HG03571 (cell line): ENCODE data around the gene TIGD3.

ENCODE experiments used
- ATAC-seq: cut with Tn5 transposase; IDR thresholded peaks from one replicate; pipeline ENCODE4 v1.9.1; 2021; ENCODE audit not compliant: unreplicated experiment

The TIGD3 gene

DNA sequence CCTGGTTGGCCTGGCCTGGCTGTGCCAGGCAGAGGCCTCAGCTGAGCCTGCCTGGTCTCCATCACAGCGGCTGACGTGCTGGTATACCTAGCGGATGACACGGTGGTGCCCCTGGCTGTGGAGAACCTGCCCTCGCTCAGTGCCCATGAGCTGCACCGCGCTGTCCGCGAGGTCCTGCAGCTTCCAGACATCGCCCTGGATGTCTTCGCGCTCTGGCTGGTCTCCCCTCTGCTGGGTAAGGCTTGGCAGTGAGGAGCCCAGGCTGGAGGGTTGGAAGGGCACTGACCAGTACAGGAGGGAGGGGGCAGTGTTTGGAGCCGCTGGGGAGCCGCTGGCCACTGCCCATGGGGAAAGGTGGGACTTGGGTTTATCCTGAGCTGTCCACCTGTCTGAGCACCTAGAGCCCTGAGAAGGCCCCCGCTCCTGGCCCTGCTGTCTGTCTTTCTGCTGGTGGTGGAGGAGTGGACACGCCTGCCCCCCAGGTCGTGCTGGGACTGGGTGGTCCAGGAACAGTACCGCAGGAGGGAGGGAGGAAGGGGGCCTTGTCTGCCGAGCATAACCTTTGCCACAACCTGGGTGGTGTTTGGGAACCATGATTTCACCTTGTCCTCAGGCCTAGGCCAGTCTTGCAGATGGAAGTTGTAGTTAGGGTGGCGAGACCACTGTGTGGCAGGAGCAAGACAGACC, 34.9 kb downstream of the TIGD3 start:
- no peak for ATAC-seq

DNA sequence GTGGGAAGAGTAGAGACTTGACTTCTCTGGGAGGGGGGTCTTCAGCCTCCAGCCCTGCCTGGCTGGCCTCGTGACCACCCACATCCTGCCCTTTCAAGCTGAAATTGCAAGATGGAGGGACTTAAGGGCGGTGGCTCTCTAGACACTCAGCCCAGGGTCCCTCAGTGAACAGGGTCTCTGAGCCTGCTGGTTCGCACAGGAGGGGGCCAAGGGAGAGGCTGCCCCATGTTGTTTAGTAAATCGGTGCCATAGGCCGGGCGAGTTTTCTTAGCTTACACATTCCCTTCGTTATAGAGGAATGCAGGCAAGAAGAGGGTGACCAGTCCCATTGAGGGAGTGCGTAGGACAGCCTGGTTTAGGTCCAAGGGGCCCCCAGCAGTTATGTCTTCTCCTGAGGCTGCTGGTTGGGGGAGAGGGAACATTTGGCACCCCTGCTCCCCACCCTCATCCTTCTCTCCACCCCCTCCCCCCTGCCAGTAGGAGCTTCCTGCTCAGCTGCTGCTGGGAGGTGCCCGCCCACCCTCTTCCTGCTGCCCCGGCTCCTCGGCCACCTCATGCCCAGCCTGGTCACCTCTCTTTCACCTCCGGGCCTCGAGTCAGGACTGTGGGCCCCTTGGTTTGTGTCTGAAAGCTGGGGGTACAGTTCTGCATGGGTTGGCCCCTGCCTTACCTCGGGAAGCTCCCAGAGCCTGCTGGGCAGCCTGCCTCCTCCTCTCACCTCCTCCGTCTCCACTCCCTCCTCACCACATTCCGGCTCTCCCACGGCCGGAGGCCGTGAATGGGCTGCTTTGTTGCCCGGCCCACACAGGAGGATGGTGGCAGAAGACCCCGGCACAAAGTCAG, 35.8 kb downstream of the TIGD3 start:
- ATAC-seq, result no peak

DNA sequence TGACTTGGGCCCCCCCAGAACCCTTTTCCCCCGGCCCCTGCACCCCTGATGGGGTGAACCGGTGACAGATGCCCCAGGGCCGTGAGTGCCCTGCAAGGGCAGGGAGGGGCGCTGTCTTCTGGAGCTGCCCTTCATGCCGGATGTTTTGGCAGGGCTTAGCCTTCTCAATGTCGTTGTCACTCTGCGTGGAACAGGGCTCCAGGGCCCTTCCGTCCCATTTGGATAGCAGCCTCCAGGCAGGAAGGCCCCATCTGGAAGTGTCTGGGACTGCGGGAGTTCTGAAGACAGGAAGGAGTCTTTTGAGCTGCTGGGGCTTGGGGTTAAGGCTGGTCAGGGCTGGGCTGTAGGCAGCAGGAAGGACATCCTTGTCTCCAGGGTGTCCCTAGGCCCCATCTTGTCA, 36.4 kb downstream of the TIGD3 start:
- ATAC-seq, result no peak

DNA sequence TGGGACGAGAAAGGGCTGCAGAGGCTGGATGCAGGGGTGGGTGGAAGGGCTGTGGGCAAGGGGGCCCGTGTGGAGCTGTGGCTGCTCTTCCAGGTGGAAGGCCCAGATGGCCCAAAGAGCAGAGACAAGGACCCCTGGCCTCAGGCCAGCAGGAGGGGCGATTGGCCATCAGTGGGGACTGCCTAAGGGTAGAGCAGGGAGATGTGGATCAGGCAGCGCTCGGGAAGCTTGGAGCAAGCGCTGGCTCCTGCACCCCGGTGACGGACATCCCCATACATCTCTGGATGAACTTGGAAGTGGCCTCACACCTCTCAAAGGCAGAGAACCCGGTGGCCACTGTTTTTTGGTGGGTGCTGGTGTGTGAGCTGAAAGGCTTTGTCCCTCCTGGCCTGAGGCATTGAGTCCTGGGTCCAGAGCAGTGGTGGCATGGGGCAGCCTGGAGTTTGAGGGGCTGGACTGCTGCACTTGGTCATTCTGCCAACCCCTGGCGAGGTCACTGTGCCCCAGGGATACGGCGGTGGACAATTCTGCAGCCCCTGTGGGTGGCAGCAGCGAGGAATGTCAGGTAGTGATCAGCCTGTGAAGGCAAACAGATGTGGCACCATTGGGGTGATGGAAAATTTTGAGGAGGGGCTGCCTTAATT, 37.8 kb downstream of the TIGD3 start:
- ATAC-seq, result no peak

DNA sequence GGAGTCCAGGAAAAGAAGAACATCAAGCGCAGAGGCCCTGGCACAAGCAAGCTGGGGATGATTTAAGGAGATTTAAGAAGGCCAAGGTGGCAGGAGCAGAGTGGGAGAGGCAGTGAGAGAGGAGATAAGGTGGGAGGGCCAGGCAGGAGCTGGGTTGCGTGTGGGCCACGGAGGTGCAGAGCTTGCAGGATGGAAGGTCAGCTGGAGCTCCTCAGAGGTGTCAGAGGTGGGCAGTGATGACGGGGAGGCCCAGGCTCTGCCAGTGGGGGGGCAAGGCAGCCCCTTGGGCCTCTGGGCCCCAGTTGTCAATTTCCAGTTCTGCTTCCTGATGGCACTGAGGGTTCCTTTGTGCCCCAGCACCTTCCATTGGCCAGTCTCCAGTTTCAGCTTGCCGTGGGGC, 38.3 kb downstream of the TIGD3 start:
- ATAC-seq, result no peak

DNA sequence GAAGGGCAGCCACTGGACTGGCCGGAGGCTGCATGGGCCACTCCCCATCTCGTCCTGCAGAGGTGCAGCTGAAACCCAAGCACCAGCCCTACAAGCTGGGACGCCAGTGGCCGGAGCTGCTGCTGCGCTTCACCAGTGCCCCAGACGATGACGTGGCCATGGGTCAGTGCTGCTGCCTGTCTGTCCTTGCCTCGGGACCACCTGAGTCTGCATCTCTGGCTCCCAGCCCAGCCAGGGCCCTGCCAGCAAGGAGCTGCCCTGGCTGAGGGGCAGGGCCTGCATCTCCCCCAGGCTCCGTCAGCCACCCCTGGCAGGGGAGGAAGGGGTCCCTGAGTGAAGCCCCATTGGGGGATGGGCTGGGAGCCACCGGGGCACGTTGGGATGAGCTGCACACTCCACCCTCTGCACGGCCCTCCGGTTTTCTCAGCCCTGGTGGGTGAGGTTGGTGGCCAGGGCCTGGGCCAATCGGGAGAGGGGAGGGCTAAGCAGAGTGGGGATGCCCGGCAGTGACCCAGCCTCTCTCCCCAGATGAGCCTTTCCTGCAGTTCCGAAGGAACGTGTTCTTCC, 39.0 kb downstream of the TIGD3 start:
- no peak for ATAC-seq

DNA sequence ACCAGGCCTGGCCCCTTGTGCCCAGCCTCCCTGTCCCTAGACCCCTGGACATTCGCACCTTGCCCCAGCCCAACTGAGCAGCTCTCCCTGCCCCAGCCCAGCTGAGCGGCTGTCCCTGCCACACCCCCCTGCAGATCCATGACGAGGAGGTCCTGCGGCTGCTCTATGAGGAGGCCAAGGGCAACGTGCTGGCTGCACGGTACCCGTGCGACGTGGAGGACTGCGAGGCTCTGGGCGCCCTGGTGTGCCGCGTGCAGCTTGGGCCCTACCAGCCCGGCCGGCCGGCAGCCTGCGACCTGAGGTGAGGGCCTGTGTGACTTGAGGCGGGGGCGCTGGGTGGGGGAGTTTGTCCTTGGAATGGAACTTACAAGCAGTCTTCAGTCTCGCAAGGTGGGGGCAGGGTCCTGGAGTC, 39.6 kb downstream of the TIGD3 start:
- ATAC-seq, result no peak

DNA sequence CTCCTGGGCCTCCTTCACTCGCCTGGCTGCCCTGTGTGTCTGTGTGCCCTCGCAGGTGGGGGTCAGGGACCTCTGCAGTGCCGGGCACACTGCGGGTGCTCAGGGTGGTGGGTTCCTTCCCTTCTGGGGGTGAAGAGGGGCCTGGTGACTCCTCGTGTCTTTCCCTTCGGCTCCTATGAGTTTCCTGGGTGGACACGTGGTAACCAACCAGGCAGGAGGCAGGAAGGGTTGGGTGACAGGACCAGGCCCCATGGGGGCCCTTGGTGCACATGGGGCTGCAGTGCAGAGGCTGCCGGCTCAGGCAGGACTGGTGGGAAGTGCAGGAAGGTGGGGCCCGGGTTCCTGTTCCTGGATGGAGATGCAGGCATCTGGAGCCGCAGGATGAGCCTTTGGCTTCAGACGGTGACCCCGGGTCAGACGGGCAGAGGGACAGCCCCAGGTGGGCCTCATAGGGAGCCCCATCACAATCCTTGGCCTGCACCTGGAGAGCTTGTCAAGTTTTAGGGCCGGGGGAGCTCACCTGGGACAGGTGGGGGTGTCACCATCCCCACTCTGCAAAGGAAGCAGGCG, 41.5 kb downstream of the TIGD3 start:
- no peak for ATAC-seq

DNA sequence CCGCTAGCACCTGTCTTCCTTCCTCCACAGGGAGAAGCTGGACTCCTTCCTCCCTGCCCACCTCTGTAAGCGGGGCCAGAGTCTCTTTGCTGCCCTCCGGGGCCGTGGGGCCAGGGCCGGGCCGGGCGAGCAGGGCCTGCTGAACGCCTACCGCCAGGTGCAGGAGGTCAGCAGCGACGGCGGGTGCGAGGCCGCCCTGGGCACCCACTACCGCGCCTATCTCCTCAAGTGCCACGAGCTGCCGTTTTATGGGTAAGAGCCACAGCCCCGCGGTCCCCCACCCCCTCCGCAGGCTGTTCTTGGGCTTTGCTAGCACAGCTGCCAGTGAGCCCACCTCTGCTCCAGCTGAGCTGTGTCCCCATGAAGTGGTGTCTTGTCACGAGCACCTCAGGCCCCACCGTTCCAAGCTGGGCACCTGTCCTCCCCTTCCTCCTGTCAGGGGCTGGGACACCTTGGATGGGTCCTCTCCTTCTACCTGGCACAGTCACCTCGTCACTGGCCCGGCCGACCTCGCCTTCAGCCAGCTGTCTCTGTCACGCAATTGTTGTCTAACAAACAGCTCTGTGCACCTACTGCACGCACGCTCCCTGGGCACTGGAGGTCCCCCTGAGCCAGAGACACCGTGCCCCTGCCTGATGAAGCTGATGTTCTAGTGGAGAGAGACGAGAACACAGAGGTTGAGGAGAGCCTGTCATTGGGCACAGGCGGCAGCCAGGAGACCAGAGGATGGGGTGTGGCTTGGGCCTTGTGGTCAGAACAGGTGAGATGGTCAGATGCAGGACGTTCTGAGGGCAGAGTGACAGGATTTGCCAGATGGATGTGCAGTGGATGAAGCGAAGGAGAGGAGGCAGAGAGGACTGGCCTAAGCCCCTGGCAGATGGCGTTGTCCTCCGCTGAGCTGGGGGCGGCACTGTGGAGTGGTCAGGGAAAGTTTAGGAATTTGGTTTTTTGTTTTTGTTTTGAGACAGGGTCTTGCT, 42.5 kb downstream of the TIGD3 start:
- no peak for ATAC-seq

DNA sequence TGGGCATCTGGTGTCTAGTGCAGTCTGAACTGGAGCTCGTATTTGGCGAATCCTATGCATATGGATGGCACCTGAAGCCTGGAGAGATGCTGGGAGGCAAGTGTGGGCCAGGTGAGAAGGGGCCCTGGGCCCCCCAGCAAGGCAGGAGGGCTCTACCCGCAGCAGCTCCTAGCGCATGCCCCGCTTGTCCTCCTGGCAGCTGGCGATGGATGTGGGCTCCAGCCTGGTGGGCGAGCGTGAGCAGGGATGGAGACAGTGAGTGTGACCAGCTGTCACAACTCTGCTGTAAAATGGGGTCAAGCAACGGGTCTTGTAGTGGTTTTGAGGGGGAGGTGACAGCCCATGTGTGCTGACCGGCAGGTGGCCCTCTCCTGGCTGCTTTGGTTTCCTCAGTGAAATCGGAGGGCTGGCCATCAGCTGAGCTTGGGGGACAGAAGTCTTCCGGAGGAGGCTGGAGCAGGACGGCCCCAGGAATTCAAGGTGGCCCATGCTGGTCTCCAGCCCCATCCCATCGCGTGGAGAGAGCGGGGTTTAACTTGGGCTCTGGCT, 43.9 kb downstream of the TIGD3 start:
- ATAC-seq, result no peak

DNA sequence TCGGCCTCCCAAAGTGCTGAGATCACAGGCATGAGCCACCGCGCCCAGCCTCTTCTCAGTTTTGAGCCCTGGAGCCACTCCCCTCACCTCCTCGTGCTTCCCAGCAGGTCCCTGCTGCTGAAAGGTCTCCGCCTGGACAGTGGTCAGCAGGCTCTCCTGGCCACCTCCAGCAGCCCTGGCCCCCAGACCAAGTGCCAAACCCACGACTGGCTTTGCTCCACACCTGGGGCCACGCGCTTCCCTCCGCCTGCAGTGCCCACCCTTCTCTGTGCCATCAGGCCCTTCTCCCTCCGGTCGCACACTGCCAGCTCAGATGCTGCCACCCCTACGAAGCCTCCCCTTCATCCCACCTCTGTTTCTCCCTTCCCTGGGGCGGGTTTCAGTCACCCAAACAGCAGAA, 44.7 kb downstream of the TIGD3 start:
- ATAC-seq, result no peak

DNA sequence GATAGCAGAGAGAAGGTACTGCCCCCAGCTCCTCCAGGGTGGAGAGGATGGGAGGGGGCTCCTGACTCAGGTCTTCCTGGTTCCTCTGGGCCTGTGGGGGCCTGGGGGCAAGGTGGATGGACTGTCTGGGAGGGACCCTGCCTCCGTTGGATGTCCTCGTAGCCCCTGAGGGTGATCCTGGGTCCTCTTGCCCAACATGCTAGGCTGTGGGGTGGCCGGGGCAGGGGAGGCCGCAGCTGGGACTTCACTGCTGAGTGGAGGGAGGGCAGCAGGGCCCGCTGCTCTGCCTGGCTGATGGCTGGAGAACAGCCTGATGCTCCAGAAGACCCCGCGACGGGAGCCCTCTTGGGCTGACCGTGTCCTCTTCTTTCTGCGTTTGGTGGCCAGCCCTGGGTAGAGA, 45.3 kb downstream of the TIGD3 start:
- ATAC-seq, result no peak

DNA sequence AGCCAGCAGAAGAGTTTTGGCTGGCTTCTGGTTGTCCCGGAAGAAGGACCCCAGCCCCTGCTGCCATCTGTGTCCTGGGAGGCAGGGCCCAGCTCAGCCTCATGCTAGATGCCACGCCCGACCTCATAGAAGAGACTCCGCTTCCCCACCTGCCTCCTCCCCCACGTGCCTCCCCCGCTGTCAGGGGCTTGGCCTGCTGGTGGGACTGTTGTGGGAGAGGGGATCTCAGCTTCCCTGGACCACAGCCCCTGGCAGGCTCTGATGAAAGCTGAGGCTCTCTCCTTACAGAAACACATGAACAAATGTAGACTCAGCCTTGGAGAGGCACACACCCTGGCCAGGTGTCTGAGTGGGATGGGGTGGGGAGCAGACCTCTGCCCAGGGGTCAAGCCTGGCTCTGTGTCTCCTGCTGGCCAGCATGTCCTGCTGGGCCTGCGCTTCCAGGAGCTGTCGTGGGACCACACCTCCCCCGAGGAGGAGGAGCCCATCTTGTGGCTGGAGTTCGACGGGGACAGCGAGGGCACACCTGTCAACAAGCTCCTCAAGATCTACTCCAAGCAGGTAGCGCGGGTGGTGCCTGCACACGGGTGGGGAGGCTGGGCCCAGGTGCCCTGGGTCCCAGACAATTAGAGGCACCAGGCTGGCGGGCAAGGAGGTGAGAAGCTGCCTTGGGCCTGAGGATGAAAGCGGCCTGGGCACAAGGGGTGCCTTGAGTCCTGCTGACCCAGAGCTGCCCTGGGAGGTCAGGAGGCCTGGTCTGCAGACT, 45.9 kb downstream of the TIGD3 start:
- ATAC-seq, result no peak

DNA sequence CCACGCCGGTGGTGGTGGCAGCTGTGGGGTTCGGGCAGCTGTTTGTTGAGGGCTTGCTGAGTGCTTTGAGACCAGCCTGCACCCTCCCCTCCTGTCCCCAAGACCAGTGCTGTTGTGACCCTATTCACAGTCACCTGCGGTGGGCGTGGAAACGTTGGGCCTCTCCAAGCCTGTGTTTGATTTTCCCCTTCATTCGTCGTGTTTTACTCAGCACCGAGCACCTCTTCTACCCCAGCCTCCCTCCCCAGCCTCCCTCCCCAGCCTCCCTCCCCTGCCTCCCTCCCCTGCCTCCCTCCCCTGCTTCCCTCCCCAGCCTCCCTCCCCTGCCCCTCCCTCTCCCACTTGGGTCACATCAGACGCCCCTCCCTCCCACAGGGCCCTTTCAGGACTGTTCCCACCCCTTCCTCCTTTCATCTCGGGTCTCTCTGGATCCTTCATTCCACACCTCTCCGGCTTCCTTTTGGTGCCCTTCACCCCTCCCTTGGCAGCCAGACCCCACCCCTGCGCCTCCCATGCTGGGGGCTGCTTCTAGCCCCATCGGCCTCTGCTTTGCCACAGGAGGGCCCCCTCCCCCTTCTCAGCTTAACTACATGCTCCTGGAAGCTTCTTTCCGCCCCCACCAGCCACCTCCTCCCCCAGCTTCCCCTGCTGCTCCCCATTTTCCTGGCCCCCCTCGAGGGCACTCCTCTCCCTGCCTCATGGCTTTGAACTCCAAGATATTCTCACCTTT, 46.7 kb downstream of the TIGD3 start:
- ATAC-seq, result no peak

DNA sequence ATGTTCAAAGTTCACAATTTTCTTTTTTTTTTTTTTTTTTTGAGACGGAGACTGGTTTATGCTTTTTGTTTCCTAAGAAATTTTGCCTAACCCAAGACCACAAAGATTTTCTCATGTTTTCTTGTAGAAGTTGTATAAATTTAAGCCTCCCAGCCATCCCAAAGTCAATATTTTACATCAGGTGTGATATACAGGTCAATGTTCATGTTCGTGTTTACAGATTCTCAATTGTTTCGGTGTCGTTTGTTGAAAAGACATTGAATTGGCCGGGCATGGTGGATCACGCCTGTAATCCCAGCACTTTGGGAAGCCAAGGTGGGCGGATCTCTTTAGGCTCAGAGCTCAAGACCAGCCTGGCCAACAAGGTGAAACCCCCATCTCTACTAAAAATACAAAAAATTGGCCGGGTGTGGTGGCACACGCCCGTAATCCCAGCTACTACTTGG, 47.3 kb downstream of the TIGD3 start:
- ATAC-seq, result no peak

DNA sequence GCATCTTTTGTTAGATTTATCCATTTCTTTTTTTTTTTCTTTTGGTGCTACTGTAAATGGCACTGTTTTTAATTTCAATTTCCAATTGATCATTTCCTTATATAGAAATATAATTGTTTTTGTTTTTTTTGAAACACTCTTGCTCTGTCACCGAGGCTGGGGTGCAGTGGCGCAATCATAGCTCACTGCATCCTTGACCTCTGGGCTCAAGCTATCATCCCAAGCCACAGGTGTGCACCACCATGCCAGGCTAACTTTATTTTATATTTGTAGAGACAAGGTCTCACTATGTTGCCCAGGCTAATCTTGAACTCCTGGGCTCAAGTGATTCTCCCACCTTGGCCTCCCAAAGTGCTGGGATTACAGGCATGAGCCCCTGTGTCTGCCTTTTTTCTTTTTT, 48.2 kb downstream of the TIGD3 start:
- ATAC-seq, result no peak

DNA sequence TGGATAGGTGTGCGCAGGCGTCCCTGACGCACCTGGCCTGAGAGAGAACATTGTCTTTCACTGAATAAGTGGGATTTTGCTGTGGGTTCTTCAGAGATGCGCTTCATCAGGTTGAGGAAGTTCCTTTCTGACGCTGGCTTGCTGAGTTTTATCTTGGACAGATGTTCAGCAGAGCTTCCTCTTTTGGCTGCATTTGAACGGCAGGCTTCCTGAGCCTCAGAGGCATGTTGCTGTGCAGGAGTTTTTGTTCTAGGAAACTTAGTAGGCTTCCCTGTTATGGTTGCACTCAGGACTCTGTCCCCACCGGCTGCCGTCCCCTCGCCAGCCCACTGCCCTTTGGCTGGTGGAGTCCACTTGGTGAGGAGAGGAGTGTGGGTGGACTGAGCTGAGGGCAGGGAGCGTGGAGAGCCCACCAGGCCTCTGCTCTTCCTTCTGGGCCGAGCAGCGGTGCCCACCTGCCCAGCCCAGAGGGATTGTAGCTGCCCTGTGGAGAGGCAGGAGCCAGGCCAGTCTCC, 49.1 kb downstream of the TIGD3 start:
- no peak for ATAC-seq

DNA sequence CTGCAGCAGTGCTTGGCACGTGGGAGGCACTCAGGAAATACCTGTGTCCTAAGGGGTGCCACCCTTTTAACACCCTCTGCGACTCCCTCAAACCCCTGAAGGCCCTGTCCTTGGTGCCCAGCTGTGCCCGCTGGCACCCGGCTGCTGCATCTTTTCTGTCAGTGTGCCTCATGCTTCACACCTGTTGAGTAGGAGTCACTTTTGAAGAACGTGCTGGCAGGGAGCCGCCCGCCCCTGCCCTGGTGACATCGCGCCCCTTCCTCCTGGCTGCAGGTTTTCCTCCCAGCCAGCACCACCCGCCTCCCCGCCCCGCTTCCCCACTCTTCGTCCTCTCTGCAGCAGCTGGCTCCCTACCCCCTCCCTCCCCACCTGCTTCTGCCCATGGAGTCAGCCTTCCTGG, 49.7 kb downstream of the TIGD3 start:
- no peak for ATAC-seq
